Transverse colon (tissue), 4 donors: Measurements from ENCODE around the gene RNF14.

Experiments
- EP300 ChIP-seq: sonication (generic); formaldehyde crosslinking; IDR thresholded peaks from one replicate; pipeline ENCODE4 v1.6.1; 2017; ENCODE audit warnings: antibody characterized with exemption, low read depth
- POLR2A ChIP-seq: fragments of 450-650 bp; IDR thresholded peaks from one replicate; pipeline ENCODE4 v1.6.1; 2016; ENCODE audit warnings: antibody characterized with exemption, mild to moderate bottlenecking, moderate library complexity
- POLR2AphosphoS5 ChIP-seq, 3 donors: sonication (generic); formaldehyde crosslinking; IDR thresholded peaks; one replicate each; pipeline ENCODE4 v1.6.1; 2016; ENCODE audit warnings: antibody characterized with exemption in 3 of 3
- TF ChIP-seq, protein P1 (sequence below), 5 experiments: fragments of 200-600 bp in 3 of 5; fragments of 450-650 bp in 2 of 5; sonication (generic) in 3 of 5; IDR thresholded peaks; 1 replicate in 2 of 5; 2 replicates in 3 of 5; pipeline ENCODE4 v1.5.1; 2016 to 2017; ENCODE audit warnings: antibody characterized with exemption in 5 of 5, inconsistent platforms in 3 of 5, mild to moderate bottlenecking in 2 of 5, moderate library complexity in 1 of 5

DNA sequence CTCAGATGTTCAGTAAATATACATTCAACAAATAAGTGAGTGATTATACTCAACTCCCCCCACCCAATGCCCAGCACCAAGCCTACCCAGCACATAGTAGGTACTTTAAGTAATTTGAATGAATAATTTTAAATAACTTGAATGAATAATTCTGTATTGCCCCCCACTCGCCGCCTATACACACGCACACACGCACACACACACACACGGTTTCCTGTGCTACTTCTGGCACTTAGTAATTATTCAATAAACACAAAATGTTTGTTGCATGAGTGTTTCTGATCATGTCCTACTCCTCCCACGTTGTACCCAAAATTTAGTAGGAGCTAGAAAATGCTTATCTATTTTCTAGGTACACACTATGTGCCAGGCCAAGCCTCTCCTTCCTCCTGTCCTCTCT, 27.1 kb upstream of the RNF14 start:
- TF ChIP-seq, protein P1, sequence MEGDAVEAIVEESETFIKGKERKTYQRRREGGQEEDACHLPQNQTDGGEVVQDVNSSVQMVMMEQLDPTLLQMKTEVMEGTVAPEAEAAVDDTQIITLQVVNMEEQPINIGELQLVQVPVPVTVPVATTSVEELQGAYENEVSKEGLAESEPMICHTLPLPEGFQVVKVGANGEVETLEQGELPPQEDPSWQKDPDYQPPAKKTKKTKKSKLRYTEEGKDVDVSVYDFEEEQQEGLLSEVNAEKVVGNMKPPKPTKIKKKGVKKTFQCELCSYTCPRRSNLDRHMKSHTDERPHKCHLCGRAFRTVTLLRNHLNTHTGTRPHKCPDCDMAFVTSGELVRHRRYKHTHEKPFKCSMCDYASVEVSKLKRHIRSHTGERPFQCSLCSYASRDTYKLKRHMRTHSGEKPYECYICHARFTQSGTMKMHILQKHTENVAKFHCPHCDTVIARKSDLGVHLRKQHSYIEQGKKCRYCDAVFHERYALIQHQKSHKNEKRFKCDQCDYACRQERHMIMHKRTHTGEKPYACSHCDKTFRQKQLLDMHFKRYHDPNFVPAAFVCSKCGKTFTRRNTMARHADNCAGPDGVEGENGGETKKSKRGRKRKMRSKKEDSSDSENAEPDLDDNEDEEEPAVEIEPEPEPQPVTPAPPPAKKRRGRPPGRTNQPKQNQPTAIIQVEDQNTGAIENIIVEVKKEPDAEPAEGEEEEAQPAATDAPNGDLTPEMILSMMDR (IDR thresholded peaks at IDR 0.05) = no peak
- no peak for TF ChIP-seq POLR2AphosphoS5 (IDR thresholded peaks at IDR 0.05)
- no peak for TF ChIP-seq POLR2A
- TF ChIP-seq EP300 = no peak
